ENCODE results near the gene KMT5B.

KMT5B gene

DNA sequence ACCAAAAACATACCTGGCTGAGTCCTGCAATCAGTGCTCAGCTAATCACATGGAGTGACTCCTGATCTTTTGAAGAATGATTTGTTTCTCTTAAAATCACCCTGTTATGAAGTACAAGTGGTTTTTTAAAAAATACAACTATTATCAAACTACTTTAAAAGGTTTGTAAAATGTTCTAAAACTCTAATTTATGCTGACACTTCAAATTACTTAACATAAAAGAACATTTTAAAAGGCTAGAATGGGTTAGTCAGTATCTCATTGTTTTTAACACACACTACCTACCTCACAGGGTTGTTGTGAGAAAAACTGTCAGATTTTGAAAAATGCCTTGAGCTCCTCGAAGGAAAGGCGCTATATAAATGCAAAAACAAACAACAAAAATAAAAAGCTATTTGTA lies 33.2 kb downstream of the KMT5B start:
- no peak for DNase-seq

DNA sequence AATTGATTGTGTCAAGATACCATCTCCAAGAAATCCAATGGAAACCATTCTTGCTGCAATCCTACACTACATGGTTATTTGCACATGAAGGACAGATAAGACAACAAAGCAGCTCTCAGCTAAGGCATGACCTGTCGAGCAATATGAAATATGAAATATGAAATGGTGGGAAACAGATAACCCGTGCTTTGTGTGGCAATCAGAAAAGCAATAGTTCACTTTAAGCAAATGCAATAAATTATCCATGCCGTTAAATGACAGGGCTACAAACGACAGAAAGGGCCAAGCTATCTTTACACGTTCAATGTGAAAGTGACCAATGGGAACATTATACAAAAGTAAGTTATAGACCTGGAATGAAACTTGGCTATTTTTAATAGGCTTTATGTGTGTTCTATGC lies 35.2 kb downstream of the KMT5B start:
- no peak for DNase-seq

DNA sequence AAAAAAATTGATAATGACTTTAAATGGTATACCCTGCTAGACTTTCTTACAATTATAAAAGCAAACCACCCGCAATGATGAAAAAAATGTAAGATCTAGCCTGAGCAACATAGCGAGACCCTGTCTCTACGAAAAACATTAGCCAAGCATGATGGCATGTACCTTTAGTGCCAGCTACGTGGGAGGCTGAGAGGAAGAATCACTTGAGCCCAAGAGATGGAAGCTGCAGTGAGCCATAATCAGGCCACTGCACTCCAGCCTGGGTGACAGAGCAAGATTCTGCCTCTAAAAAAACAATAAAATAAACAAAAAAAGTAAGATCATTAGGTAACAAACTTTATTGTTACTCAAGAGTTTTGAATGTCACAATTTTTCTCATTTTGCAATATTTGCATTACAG lies 39.2 kb downstream of the KMT5B start:
- DNase-seq: peak; percentile 2

DNA sequence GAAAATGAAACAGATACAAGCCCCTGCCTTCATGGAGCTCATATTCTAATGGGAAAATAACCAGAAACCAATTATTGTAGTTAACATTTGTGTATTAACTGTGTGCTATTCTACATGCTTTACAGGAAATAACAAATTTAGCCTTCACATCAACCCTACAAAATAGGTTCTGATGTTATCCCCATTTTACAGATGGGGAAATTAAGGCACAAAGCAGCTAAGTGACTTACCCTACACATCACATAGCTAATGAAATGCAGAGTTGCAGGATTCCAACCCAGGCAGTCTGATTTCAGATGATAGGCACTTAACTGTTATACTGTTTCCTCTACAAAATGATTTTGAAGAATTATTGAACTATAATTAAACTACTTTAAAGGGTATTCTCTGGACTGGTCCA lies 43.7 kb downstream of the KMT5B start:
- DNase-seq: no peak

DNA sequence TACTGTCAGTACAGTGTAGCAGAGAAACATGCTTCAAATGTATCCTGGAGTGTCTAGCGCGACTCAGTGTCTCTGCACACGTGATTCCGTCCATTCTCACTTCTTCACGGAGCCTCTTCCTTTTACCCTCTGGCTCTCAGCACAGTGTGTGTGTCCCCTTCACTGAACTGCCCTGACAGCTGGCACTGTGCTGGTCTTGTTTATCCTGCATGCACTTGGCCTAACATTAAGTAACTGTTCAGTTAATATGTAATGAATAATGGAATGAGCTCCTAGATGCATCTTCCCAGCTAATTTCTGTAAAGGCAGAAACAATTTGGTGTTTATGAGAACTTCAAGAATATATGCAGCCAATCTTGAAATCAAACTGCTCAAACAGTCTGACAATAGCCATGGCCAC lies 44.4 kb downstream of the KMT5B start:
- no peak for DNase-seq

DNA sequence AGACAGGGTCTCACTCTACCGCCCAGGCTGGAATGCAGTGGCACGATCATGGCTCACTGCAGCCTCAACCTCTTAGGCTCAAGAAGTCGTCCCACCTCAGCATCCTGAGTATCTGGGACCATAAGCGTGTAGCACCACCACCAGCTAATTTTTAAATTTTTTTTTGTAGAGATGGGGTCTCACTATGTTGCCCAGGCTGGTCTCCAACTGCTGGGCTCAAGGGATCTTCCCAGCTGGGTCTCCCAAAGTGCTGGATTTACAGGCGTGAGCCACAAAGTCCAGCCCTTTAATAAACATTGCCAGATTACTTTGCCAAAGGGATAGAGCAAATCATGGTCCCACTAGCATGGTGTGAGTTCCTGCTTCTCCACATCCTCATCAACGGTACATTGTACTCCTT lies 45.6 kb downstream of the KMT5B start:
- DNase-seq: no peak

DNA sequence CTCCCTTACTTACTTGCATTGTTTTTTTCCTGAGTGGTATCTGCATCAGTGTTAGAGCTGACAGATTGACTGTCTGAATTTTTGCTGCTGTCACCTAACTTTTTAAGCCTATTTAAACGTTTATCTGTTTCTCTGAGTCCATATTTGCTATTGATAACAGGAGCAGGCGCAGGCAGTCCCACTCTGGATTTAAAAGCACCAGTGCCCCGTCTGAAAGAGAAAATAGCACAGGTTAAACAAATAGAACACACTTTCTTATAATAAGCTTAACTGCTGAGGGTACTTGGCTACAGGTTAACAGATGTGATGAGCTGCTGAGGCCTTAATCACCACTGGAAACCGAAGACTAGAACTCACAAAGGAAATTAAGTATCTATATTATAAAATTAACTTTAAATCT lies 46.1 kb downstream of the KMT5B start:
- no peak for DNase-seq

DNA sequence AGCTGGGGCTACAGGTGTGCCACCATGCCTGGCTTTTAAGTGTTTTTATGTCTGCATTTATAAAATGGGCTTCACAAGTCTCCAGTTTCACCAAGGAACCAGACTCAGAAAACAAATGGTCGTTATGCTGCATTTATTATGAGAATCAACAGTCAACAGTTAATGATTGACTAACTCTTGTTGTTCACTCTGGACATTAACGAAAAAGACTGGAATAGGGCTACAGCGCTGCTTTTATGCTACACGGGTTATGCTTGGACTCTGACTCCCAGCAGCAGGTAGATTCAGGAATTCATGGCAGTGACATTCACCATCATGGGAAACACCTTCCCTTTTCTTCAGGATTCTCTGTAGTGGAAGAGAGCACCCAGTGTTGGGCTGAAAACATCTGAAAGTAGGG lies 47.5 kb downstream of the KMT5B start:
- DNase-seq: no peak

DNA sequence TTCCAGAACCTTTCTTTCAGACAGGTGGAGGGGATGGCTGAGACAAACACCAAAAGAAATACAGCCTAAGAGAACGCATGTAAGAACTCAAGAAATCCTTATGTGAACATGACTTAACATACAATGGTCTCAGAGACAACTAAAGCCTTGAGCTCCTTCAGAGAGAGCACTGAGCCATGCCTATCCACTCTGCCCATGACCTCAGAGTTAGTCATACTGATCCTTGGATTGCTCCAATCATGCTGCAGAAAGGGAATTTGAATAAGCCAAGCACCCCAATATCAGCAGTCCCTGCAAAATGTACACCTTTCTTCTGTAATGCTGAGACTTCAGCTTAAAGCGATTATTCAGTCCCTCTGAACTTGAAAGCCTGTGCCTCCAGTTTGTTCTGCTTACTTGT lies 48.7 kb downstream of the KMT5B start:
- peak; percentile 32 for DNase-seq

DNA sequence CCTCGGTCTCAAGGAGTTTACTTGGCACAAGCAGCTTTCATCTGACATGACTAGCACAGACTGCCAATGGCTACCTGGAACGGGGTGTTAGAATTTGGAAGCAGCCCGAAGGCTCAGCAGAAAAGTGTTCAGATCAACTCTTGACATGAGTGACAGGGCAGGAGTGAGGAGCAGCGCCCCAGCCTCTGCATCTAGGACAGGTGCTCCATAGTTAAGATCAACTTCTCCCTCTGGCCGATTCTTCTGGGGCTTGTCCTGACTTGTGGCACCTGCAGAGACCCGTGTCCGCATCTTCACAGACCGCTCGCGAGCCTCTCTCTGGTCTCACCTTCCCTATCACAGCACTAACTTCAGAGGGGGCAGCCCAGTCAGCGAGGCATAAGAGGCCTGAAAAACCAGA lies 49.4 kb downstream of the KMT5B start:
- no peak for DNase-seq

DNA sequence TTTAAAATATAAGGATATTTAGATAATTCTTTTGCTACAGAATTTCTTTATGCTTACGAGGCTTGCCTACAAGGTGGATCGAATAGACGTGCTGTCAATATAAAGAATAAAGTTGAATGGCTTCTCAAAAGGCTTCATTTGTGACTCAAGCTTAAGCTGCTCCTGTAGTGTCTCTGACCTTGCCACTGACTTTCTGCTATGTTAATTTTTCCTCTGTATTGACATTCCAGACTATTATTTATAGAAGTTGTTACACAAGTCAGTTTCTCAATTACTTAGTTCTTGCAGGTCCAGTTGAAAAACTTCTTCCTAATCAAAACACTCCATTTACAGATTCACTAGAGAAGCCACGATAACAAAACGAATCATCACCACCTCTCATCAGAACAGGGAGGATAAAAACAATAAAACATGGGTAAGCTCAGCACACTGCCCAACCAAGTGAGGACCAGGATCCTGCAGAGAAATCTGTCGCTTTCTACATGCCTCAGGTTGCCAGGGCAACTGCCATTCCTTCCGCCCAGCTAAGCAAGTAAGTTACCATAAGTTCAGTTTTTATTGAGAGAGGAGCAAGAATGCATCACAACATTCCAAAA lies 52.9 kb downstream of the KMT5B start:
- DNase-seq: peak; percentile 39

DNA sequence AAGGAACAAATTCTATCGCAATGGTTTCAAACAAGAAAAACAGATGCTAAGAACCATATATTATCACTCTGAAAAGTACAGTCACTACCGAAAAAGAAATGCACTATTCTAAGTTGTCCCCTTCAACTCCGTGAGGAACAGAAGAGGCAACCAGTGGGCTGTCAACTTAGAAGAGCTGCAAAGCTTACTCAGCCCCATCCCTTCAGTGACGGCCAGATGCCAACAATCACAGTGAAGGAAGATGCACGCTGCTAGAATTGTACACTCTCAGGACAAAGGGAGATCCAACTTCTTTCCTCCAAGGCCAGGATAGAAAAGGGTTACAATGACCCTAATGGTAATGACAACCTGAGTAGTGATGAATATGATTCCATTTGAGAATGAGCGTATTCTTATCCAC lies 53.4 kb downstream of the KMT5B start:
- no peak for DNase-seq

DNA sequence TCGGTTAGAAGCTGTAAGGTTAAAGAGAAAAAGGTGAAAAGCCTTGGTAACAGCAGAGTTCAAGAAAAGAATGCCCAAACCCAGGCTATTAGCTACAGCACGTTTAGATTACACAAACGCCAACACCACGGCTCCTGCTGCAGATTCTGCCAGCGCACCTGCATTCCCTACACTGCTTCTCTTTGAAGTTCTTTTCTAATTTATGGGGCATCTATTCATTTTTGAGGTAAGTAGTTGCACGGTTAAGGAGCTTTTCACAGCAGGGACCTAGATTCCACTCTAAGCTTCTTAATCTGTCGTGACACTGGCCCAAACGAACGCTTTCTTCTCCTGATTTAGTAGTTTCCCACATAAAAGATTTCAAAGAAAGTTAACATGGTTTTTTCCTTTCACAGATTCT lies 53.9 kb downstream of the KMT5B start:
- DNase-seq: no peak

DNA sequence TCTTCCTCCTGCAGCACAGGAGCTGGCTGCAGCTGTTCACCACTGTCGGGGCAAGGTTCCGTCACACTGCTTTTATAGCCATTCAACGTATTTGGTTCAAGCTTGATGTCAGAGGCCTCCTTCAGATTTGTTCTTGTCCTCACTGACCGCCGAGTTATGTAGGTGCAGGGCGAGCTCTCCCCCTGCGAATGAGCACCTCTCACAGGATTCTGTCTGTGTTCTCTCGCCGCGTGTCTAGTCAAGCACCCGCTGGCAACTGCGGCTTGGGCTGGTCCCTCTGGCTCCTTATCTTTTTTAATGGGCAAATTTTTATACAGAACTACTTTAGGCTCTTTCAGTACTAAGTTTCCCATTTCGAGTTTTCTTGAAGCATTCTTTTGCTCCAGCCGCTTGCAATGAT lies 54.5 kb downstream of the KMT5B start:
- no peak for DNase-seq

DNA sequence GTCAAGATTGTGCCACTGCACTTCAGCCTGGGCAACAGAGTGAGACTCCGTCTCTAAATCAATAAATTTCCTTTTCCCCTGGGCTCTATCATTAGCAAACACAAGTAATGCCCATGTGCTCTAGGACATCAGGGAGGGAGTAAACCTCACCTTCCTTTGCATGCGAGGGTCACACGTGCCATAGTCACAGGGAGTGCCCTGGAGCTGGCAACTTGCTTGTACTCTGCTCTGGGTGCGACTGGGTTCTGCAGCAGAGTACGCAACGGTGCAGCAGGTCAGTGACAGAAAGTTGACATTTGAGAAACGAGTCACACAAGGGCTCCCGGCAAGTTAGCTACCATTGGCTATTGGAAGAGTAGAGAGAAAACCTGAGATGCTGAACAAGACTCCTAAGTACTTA lies 59.4 kb downstream of the KMT5B start:
- DNase-seq: no peak

DNA sequence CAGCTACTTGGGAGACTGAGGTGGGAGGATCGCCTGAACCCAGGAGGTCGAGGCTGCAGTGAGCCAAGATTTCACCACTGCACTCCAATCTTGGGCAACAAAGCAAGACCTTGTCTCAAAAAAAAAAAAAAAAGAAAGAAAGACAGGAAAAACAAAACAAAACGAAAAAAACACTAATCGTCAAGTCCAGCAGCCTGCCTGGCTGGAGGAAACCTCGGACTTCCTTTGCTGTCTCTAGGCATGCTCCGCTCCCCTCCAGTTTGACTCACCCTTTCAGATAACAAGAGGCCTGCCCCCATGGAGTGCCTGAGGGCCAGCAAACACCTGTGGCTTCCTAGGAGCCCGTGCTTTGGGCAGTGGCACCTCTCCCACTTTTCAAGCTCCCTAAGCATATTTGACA lies 63.1 kb downstream of the KMT5B start:
- DNase-seq: peak; percentile 2

DNA sequence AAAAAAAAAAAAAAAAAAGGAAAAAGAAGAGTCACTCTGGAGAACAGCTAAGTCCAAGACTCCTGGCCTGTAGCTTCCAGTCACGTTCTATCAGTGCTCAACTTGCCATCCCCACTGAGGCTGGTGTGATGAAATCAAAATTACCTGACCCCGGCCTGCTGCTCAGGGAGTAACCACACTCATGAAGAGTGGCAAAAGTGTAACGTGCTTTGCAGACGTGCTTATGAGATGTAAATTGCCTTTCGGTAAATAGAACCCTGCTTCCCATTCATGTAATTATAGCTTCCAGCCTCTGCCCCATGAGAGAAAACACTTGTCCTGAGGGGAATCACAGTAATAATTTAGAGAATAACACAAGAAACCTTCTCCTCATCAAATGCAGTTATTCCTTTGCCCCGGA lies 63.7 kb downstream of the KMT5B start:
- no peak for DNase-seq

DNA sequence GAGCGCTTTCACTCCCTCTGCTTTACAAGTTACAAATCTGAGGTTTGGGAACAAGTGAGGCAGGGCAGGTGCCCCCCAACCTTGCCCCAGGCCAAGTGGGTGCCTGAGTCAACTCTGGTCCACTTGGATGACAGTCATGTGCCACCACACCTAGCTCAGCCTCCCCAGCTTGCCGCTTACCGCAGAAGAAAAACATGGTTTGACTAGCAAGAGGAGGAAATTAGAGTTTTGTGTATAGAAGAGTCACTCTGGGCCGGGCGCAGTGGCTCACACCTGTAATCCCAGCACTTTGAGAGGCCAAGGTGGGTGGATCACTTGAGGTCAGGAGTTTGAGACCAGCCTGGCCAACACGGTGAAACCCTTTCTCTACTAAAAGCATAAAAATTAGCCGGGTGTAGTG lies 64.2 kb downstream of the KMT5B start:
- DNase-seq: no peak

DNA sequence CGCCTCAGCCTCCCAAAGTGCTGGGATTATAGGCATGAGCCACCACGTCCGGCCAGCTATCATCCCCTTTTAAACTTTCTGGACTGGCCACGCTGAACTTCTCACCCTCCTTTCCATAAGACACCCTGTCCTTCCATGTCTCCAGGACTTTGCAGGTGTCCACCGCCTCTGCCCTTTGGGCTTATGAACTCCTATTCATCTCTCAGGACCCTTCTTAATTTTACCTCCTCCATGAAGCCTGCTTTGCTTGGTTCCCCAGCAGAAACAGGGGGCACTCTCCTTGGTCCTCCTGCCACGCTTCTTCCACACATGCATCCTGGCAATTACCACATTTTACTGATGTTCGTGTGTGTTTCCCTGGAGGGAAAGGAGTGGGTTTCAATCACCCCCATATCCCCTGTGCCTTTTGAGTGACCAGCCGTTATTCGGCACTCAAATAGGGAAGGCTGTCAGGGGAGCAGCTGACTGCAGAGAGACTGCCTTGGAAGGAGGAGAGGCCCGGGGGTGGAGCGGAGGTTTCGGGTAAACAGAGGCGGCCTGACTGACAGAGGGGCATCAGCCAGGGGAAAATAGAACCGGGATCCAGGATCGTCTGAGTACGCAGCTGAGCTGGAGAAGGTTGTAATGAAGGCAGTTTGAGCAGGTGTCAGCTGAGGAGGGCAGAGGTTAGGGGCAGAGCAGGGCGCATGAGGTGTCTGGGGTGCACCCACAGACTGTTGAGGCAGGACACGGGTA lies 64.9 kb downstream of the KMT5B start:
- no peak for DNase-seq

DNA sequence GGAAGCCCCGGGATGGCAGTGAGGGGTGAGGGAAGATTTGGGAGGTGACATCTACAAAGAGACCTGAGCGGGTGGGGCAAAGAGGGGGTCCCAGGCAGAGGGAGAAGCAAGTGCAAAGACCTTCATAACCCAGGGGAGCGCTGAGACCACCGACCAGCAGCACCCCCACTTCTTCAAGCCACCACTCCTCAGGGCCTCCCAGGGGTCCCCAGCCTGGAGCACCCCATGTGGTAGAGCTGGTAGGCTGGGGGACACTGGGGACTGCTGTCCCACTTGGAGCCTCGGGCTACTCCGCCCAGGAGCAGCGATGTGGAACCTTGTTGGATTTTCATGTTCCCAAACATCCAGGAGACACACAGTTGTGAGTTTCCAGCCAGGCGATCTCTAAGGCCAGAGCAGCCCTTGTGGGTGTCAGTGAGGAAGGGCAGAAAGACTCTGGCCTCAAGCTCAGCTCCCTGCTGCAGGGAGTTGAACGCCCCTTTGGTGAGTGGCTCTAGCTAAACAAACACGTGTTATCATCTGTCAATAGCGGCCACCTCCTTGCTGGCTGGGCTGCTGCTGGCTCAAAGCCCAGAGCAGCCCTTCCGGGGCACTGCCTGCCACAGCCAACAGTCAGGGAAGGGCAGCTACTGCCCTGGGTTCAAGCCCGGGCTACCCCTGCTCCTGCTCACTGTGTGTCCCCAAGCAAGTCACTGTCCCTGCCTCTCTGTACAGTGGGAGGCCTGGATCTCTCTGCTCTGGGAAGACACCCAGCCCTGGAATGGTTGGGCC lies 66.2 kb downstream of the KMT5B start:
- DNase-seq: peak; percentile 38

DNA sequence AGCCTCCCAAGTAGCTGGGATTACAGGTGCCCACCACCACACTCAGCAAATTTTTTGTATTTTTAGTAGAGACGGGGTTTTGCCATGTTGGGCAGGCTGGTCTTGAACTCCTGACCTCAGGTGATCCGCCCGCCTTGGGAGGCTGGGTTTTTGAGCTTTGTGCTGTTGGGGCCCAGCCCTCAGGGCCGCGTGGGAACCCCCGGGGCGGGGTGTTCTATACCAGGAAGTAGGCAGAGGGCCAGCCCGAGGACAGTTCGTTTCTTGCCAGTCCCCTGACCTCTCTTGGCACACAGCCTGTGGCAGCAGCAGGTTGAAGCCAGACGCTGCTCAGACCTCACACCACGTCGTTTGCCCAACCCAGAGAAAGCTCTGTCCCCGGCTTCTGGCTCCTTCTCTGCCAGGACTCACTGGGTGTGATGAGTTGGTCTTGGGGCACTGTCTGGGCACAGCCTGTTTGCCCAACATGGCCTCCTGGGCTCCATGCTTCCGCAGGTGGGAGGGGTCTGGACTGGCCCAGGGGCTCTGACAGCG lies 67.0 kb downstream of the KMT5B start:
- DNase-seq: no peak

DNA sequence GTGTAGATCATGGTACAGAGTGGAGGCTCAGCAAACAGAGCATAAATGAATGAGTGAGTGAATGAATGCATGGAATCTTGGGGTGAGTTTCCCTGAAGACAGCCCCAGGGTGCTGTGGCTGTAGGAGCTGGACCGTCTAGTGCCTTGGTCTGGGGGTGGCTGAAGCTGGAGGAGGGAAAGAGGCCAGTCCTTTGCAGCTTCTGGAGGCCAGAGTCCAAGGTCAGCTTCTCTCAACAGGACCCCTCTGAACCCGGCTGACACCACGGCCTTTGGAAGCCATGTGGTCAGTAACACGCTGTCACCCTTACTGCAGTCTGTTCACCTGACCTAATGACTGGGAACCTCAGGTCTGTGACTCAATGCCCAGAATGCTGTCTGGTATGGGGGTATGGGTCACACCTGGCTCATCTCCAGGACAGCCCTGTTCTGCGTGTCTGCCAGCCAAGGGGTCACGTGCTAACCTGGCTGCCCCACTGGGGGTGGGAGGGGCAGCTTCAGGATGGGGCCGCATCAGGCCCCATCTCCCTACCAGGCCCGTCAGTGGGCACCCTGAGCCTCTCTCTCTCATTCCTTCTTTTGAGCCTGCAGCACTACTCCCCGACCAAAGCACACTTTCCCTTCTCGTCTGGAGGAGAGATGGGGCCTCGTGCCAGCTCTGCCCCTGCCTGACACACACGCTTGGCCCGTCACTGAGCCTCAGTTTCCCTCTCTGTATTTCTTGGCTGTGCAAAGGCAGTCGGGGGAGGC lies 67.8 kb downstream of the KMT5B start:
- DNase-seq: no peak

DNA sequence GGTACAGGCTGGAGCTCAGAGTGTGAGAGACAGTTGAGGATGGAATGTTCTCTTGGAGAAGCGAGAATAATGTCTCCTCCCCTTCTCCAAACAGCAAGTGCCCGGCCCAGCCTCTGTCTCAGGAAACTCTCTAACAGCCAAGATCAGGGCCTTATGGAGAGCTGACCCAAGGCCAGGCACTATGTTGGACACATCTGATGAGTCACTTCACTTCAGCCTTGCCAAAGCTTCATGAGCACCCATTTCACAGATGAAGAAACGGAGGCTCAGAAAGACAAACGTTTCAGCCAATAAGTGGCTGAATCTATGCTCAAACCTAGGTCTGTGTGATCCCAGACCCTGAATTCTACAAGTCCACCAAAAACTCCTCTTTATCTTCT lies 69.8 kb downstream of the KMT5B start:
- DNase-seq: no peak
